ENCODE data around the gene ETV2.
"Not testable (repeated sequence)": the region's sequence is repeated elsewhere in the genome, so short reads cannot be mapped to it uniquely, and the experiment has no call there.

ETV2 gene

GRCh38 chr19:35669974-35670373 is 28.4 kb downstream of the ETV2 start:
- no peak for TF ChIP-seq CTCF (IDR thresholded peaks at IDR 0.05; ENCODE audit: low read depth, low read length, missing control alignments)
- DNase-seq, result no peak
- Histone ChIP-seq H3K4me3 (ENCODE audit: low read depth, low read length) (no peak overlapping the region), H3K27ac (no peak overlapping the region), H3K36me3 (replicated peaks) (no peaks in the 10 kb centered on the region), H3K27me3 (replicated peaks) (no peaks in the 10 kb centered on the region)
- in situ Hi-C loops (cut with HindIII; ENCODE audit: low pct_ligation_motif_present, low sequenced_read_pairs), result no loop called here

GRCh38 chr19:35670686-35671085 is 29.1 kb downstream of the ETV2 start:
- Histone ChIP-seq H3K4me3 (ENCODE audit: low read depth, low read length) (no peak overlapping the region), H3K36me3 (replicated peaks) (no peaks in the 10 kb centered on the region), H3K27me3 (replicated peaks) (no peaks in the 10 kb centered on the region), H3K27ac (no peak overlapping the region)
- in situ Hi-C loops (cut with HindIII; ENCODE audit: low pct_ligation_motif_present, low sequenced_read_pairs), result no loop called here
- DNase-seq, result no peak
- no peak for TF ChIP-seq CTCF (IDR thresholded peaks at IDR 0.05; ENCODE audit: low read depth, low read length, missing control alignments)

GRCh38 chr19:35671818-35672217 is 30.3 kb downstream of the ETV2 start:
- in situ Hi-C loops (cut with HindIII; ENCODE audit: low pct_ligation_motif_present, low sequenced_read_pairs), result no loop called here
- TF ChIP-seq CTCF (IDR thresholded peaks at IDR 0.05; ENCODE audit: low read depth, low read length, missing control alignments), result no peak

GRCh38 chr19:35673121-35673804 is 31.7 kb downstream of the ETV2 start:
- peak; percentile 59 for DNase-seq
- in situ Hi-C loops (cut with HindIII; ENCODE audit: low pct_ligation_motif_present, low sequenced_read_pairs), result no loop called here
- H3K36me3 ChIP-seq (replicated peaks), result no peaks in the 10 kb centered on the region
- peak overlapping the region; percentile 39 for H3K4me3 ChIP-seq (ENCODE audit: low read depth, low read length)
- H3K27me3 ChIP-seq (replicated peaks), result no peaks in the 10 kb centered on the region
- no peak overlapping the region for H3K27ac ChIP-seq
- TF ChIP-seq CTCF (IDR thresholded peaks at IDR 0.05; ENCODE audit: low read depth, low read length, missing control alignments), result no peak

More at GRCh38 chr19:35671818-35672217, 30.3 kb downstream of the ETV2 start:
- no peak overlapping the region for H3K4me3 ChIP-seq (ENCODE audit: low read depth, low read length)
- H3K27me3 ChIP-seq (replicated peaks), result no peaks in the 10 kb centered on the region
- H3K36me3 ChIP-seq (replicated peaks), result no peaks in the 10 kb centered on the region
- no peak overlapping the region for H3K27ac ChIP-seq
- DNase-seq, result no peak

- no peak for TF ChIP-seq CTCF (IDR thresholded peaks at IDR 0.05; ENCODE audit: low read depth, low read length, missing control alignments)
- Histone ChIP-seq H3K27me3 (replicated peaks) (no peaks in the 10 kb centered on the region), H3K36me3 (replicated peaks) (no peaks in the 10 kb centered on the region), H3K4me3 (ENCODE audit: low read depth, low read length) (no peak overlapping the region), H3K27ac (no peak overlapping the region)
- in situ Hi-C loops (cut with HindIII; ENCODE audit: low pct_ligation_motif_present, low sequenced_read_pairs), result no loop called here
- no peak for DNase-seq
Measured at GRCh38 chr19:35675589-35676140, 34.1 kb downstream of the ETV2 start.

- no peak for TF ChIP-seq CTCF (IDR thresholded peaks at IDR 0.05; ENCODE audit: low read depth, low read length, missing control alignments)
- in situ Hi-C loops (cut with HindIII; ENCODE audit: low pct_ligation_motif_present, low sequenced_read_pairs), result no loop called here
- DNase-seq, result no peak
- Histone ChIP-seq H3K36me3 (replicated peaks) (no peaks in the 10 kb centered on the region), H3K27me3 (replicated peaks) (no peaks in the 10 kb centered on the region), H3K27ac (no peak overlapping the region), H3K4me3 (ENCODE audit: low read depth, low read length) (no peak overlapping the region)
Measured at GRCh38 chr19:35689836-35690235, 48.3 kb downstream of the ETV2 start.

GRCh38 chr19:35691106-35691505 is 49.6 kb downstream of the ETV2 start:
- in situ Hi-C loops (cut with HindIII; ENCODE audit: low pct_ligation_motif_present, low sequenced_read_pairs); H3K27ac ChIP-seq; H3K27me3 ChIP-seq (replicated peaks); H3K4me3 ChIP-seq (ENCODE audit: low read depth, low read length); H3K36me3 ChIP-seq (replicated peaks); DNase-seq: not testable (repeated sequence)

All from brain microvascular endothelial cell (primary cell).